Body of pancreas (tissue), 4 donors: ENCODE measurements around the gene SHISA5.

Source experiments
- POLR2A ChIP-seq, 3 donors: fragments of 450-650 bp; IDR thresholded peaks; one replicate each; pipeline ENCODE4 v1.6.1; 2016; ENCODE audit warnings: antibody characterized with exemption in 3 of 3, mild to moderate bottlenecking in 2 of 3
- TF ChIP-seq, protein P1 (sequence below), 7 experiments: fragments of 450-650 bp in 4 of 7; fragments of 200-600 bp in 3 of 7; sonication (generic) in 3 of 7; IDR thresholded peaks; one replicate each; pipeline ENCODE4 v1.5.1; 2016 to 2019; ENCODE audit warnings: antibody characterized with exemption in 7 of 7

DNA sequence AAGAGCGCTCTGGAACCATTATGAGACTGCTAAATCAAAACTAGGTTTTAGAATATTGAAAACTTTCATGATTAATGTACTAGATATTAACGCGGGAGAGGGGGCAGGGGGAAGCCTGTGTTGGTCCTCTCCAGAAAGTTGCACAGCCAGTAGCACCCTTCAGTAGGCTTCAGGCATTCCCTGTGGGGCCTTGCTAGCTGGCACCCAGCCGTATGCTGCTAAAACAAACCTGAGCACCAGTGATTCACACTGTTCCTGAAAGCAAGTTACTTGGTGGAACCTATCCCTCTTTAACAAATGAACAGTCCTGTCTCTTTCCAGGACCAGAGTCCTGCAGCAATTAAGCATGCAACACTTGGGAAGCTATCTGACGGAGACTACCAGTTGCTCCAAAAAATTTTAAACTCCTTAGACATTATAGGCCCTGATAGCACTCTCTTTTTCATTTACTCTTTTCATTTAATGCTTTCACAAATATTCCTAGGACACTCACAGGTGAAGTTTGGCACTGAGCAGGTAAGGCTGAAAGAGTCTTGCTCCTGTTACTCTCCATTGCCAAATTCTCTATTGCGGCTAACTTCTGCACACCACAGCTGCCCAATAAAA lies 58.6 kb downstream of the SHISA5 start:
- TF ChIP-seq, protein P1, sequence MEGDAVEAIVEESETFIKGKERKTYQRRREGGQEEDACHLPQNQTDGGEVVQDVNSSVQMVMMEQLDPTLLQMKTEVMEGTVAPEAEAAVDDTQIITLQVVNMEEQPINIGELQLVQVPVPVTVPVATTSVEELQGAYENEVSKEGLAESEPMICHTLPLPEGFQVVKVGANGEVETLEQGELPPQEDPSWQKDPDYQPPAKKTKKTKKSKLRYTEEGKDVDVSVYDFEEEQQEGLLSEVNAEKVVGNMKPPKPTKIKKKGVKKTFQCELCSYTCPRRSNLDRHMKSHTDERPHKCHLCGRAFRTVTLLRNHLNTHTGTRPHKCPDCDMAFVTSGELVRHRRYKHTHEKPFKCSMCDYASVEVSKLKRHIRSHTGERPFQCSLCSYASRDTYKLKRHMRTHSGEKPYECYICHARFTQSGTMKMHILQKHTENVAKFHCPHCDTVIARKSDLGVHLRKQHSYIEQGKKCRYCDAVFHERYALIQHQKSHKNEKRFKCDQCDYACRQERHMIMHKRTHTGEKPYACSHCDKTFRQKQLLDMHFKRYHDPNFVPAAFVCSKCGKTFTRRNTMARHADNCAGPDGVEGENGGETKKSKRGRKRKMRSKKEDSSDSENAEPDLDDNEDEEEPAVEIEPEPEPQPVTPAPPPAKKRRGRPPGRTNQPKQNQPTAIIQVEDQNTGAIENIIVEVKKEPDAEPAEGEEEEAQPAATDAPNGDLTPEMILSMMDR (IDR thresholded peaks at IDR 0.05): no peak
- no peak for TF ChIP-seq POLR2A (IDR thresholded peaks at IDR 0.05)
